GM10266 (cell line): ENCODE data around the gene RAB6B.

Source experiments
- DNase-seq: peaks from one replicate; pipeline ENCODE4 v3.0.0; 2012; ENCODE audit errors: extremely low spot score
- TF ChIP-seq, protein P1 (sequence below): IDR thresholded peaks from 2 replicates; pipeline ENCODE4 v1.5.1; 2012; ENCODE audit warnings: mild to moderate bottlenecking, low read depth; ENCODE audit not compliant: control insufficient read depth, insufficient read depth; ENCODE audit errors: missing control alignments

RAB6B gene

DNA sequence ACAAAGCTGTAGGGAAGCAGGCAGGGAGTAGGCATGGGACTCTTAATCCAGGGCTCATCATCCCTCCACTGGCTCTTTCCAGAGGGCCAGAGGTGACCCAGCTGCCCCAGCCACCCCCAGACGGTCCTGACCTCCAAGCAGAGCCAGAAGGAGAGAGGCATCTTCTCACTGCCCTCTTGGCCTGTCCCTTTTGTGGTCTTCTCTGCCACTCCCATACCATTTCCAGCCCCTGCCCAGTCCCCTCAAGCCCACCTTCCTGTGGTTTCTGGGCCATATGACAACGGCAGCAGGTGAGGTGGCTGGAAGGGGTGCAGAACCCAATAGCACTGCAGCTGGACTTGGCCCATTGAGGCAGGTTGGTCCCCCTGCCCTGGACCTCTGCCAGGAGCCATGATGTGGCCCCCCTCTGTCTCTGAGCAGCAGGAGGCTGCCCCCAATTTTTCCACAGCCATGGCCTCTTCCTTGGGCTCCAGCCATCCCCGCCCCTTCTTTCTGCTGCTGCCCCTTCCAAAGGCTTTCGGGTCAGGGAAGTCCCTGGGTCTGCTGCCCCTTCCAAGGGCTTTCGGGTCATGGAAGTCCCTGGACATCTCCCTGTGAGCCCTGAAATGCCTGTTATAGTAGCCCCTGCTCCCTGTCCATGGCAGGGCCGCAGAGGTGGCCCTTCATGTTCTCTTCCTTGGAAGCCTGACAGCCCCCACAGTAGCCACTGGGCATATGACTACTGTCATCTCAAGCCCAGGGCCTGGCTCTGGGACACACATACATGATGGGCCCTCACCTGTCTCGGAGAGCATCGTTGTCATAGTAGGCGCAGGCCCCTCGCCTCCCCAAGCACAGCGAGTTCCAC lies 39.5 kb upstream of the RAB6B start:
- TF ChIP-seq, protein P1, sequence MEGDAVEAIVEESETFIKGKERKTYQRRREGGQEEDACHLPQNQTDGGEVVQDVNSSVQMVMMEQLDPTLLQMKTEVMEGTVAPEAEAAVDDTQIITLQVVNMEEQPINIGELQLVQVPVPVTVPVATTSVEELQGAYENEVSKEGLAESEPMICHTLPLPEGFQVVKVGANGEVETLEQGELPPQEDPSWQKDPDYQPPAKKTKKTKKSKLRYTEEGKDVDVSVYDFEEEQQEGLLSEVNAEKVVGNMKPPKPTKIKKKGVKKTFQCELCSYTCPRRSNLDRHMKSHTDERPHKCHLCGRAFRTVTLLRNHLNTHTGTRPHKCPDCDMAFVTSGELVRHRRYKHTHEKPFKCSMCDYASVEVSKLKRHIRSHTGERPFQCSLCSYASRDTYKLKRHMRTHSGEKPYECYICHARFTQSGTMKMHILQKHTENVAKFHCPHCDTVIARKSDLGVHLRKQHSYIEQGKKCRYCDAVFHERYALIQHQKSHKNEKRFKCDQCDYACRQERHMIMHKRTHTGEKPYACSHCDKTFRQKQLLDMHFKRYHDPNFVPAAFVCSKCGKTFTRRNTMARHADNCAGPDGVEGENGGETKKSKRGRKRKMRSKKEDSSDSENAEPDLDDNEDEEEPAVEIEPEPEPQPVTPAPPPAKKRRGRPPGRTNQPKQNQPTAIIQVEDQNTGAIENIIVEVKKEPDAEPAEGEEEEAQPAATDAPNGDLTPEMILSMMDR = no peak
- no peak for DNase-seq

DNA sequence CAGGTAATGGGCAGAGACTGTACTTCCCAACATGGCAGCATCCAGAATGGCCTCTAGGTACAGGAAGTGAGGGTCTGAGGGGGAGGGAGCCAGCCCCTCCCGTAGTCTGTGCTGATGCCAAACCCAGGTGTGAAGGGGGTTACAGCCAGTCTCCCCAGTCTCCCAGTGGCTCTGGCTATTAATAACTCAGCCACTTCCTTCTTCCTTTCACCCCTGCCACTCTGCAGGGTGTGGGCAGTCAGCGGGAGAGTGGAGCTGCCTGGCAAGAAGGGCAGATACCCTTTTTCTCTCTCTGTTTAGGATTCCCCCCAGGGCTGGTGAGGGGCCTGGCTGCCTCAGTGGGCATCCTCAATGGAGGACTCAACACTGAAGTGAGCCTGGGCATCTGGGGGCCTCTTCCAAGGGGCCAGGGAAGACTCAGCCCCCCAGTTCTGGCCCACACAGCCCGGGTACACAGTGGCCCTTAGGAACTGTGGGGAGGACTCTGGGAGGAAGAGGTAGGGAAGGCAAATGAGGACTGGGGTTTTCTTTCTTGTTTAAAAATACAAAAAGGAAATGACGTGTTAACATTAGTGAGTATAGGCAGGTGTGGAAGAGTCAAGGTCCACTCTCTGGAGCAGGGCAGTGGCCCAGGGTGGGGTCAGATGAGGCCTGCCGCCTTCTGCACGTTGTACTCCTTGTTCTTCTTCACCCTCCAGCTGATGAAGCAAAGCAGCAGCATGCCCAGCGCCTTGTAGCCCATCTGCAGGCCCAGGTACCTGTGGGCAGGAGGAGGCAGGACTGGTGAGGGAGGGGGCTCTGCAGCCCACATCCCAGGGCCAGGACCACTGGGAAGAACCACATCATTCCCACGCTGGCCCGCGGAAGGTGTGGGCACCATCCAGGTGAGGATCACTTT lies 38.6 kb upstream of the RAB6B start:
- TF ChIP-seq, protein P1 = no peak
- no peak for DNase-seq

DNA sequence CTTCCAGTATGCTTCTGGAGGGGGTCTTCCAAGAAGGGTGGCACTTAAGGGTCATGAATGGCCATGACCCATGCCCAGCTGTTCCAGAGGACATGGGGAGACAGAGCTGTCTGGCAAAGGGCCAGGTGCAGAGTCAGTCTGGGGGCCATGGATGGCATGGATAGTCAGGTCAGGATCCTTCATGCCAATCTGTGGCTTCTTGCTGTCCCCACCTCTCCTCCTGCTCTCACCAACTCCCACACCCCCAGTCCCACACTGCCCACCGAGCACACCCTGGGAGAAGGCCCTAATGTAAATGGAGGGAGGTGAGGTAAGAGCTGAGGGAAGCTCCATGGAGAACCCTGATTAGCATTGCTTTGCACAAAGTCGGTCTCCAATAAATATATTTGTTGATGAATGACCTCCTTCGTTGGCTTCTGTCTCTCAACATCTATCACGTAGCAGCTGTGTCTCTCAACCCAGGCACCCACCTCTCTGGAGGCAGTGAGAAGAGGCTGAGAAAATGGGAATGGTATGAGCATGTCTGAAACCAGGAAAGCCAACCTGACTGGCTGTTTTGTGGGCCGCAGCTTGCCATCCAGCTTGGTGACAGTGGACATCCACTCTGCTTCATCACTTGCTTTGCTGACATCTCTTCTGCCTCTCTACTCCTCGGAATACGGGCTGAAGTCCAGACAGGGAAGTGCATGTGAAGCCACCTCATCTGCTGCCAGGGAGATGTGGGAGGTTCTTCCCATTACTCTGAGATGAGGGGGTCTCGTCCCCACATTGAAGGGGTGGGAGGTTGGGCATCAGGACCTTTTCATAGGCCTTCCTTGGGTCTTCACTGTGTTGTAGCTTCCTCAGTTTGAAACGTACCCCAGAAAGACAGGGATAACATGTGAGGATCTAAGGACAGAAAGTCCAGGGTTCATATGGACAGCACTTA lies 37.7 kb upstream of the RAB6B start:
- no peak for DNase-seq
- TF ChIP-seq, protein P1 = no peak

DNA sequence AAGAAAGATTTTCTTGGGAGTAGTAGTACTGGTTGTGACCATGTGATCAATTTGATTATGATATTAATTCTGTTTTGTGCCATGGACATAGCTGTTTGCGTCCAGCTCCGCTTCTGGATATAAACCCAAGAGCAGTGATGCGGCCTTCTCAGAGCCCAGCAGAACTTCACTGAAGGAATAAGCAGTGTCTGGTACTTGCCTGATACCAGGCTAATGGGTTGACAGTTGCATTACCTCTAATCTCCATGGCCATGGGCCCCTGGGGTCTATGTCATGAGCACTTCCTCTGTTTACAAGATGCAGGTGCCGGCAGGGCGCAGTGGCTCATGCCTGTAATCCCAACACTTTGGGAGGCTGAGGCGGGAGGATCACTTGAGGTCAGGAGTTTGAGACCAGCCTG lies 36.3 kb upstream of the RAB6B start:
- TF ChIP-seq, protein P1 = no peak
- DNase-seq = no peak

DNA sequence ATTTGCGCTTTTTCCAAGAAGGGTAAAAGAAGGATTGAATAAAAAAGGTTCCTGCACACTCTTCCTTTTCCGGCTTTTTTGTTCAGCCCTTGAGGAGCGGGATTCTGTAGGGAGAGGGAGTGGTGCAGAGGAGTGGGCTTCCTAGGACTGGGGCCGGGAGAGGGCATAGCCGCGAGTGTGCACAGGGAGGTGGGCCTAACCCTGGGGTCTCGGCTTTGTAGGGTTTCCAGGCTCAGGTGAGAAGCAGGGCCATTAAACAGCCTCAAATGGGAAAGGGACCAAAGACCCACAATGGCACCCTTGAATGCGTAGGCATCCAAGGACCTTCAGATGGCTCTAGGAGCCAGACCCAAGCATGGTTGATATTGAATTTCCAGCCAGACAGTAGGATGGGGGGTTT lies 35.4 kb upstream of the RAB6B start:
- TF ChIP-seq, protein P1 = no peak
- DNase-seq = no peak

DNA sequence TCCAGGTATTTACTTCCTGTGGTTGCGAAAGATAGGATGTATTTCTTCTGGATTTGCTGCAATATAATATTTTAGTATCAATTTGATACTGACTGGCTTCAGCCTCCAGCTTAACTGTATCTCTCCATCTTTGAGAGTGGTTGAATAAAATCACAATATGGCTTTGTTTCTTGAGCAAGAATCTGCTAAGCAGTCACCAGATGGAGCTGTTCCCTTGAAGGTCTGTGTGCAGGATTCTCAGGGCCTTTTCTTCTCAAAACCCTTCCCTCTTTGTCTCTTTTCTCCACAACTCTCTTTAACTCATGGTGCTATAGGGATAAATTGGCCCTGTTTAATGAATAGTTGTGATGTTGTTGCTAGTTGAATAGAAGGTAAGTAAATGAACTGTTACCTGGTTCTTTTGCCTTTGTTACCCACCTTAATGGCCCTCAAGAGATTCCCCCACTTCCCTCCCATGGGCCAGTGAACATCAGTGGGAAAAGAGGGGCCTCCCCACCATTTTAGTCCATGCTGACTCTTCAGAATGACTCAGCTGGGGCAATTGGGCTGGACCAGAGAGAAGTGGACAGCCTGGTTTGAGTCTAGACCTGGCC lies 34.8 kb upstream of the RAB6B start:
- DNase-seq = peak; percentile 47
- TF ChIP-seq, protein P1 = peak; percentile 67
